NCI-H187 treated with DMSO at 0.1 percent for 48 hours (cell line): ENCODE data around the gene OR11G2.
"Not testable (repeated sequence)": the region's sequence is repeated elsewhere in the genome, so short reads cannot be mapped to it uniquely, and the experiment has no call there.

Experiments
- DNase-seq: peaks from one replicate; lab custom pipeline; 2025; lab: John Stamatoyannopoulos, UW

Gene OR11G2

DNA sequence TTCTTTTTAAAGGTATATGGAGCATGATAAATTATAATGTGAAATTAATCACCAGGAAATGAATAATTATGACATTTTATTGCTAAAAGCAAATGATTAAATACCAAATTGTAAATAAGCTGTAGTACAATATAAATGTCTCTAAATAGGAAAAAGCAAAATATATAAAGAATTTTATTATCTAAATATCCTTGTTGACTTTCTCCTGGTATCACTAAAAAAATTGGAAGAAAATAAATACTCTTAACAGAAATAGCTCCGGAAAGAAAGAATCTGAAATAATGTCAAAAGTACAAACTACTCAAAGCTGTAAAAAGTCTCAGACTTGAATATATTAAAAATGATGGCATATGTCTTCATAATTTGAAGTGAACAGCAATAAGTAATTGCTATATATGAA lies 38.0 kb downstream of the OR11G2 start, which contains the start of gene OR11H7:
Gene OR11H7 (plus strand): TSS at position 301 of the 400 bp plus-strand sequence.
- DNase-seq: no peak

- not testable (repeated sequence) for DNase-seq
Observed at GRCh38 chr14:20235415-20235814, 44.7 kb downstream of the OR11G2 start.

DNA sequence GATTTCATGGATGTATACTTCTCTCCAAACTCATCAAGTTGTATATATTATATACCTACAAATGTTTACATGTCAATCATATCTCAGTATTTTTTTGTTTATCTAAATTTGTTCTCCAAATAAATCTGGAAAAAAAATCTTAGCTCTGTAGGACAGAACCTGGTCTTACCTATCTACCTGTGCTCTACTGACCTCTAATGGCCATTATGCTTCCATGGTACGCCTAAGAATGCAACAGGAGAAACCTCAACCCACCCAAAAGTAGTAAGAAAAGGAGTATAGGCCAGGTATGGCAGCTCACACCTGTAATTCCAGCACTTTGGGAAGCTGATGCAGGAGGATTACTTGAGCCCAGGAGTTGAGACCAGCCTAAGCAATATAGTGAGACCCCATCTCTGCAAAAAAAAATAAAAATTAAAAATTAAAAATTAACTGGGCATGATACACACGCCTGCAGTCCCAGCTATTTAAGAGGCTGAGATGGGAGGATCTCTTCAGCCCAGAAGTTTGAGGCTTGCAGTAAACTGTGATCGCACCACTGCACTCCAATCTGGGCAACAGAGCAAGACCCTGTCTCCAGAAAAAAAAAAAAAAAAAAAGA lies 57.0 kb downstream of the OR11G2 start:
- no peak for DNase-seq
